GM20000 (cell line): ENCODE measurements around the gene POR.
"Not testable (repeated sequence)": the region's sequence is repeated elsewhere in the genome, so short reads cannot be mapped to it uniquely, and the experiment has no call there.

Experiments used
- DNase-seq: peaks from one replicate; pipeline ENCODE4 v3.0.0; 2012; ENCODE audit warnings: low spot score
- TF ChIP-seq, protein P1 (sequence below): IDR thresholded peaks from 2 replicates; pipeline ENCODE4 v1.5.1; 2012; ENCODE audit warnings: mild to moderate bottlenecking, control low read depth; ENCODE audit errors: extremely low read depth, missing control alignments

POR gene

GRCh38 chr7:76023002-76023401 is 108.0 kb downstream of the POR start:
- DNase-seq, result no peak
- TF ChIP-seq, protein P1, sequence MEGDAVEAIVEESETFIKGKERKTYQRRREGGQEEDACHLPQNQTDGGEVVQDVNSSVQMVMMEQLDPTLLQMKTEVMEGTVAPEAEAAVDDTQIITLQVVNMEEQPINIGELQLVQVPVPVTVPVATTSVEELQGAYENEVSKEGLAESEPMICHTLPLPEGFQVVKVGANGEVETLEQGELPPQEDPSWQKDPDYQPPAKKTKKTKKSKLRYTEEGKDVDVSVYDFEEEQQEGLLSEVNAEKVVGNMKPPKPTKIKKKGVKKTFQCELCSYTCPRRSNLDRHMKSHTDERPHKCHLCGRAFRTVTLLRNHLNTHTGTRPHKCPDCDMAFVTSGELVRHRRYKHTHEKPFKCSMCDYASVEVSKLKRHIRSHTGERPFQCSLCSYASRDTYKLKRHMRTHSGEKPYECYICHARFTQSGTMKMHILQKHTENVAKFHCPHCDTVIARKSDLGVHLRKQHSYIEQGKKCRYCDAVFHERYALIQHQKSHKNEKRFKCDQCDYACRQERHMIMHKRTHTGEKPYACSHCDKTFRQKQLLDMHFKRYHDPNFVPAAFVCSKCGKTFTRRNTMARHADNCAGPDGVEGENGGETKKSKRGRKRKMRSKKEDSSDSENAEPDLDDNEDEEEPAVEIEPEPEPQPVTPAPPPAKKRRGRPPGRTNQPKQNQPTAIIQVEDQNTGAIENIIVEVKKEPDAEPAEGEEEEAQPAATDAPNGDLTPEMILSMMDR, result no peak

GRCh38 chr7:76029682-76030081 is 114.7 kb downstream of the POR start:
- DNase-seq, result not testable (repeated sequence)

GRCh38 chr7:76031964-76032363 is 117.0 kb downstream of the POR start:
- no peak for DNase-seq
- TF ChIP-seq, protein P1, result no peak
